Activated CD4-positive, alpha-beta T cell treated with anti-CD3 and anti-CD28 coated beads, Interleukin-2, amount 10 ng/mL, durations not matched to agents 24 days and 14 days (primary cell): ENCODE measurements around the gene CMSS1. TPM values are rescaled to one million over a fixed set of nuclear protein-coding genes. Genes with fewer than 3 reads are reported as not detected.

Experiments
- DNase-seq: peaks from one replicate; pipeline ENCODE4 v3.0.0; 2022
- H3K27ac Mint-ChIP-seq: one replicate; pipeline ENCODE4 v1.8.0; 2022; ENCODE audit warnings: mild to moderate bottlenecking, mixed read lengths
- H3K27me3 Mint-ChIP-seq: one replicate; pipeline ENCODE4 v1.8.0; 2022; ENCODE audit warnings: mixed read lengths
- H3K36me3 Mint-ChIP-seq: one replicate; pipeline ENCODE4 v1.8.0; 2022; ENCODE audit warnings: low read depth, mild to moderate bottlenecking, mixed read lengths
- H3K4me1 Mint-ChIP-seq: one replicate; pipeline ENCODE4 v1.8.0; 2021; ENCODE audit warnings: mixed read lengths
- H3K4me3 Mint-ChIP-seq: one replicate; pipeline ENCODE4 v1.8.0; 2022; ENCODE audit warnings: mild to moderate bottlenecking, moderate library complexity, mixed read lengths
- H3K9me3 Mint-ChIP-seq: one replicate; pipeline ENCODE4 v1.8.0; 2021; ENCODE audit warnings: mixed read lengths
- intact Hi-C: fragments of 100-400 bp; cut with micrococcal nuclease; formaldehyde crosslinking; loops from one replicate; pipeline ENCODE4 v1.15.1; 2023
- total RNA-seq: library from RNA; stranded (reverse); gene quantifications from 2 replicates; pipeline ENCODE4 v1.2.3, GENCODE V29; 2022

Gene CMSS1
- total RNA-seq, 1 donor from 2014 or later, result 126 TPM

- H3K27me3 Mint-ChIP-seq, result no peaks in the 10 kb centered on the region
- H3K36me3 Mint-ChIP-seq, result no peaks in the 10 kb centered on the region
- H3K9me3 Mint-ChIP-seq, result no peaks in the 10 kb centered on the region
- intact Hi-C loops, result no loop called here
- H3K4me1 Mint-ChIP-seq, result peaks cover 1% of the 10 kb centered on the region
- no peak overlapping the region for H3K4me3 Mint-ChIP-seq
- DNase-seq, result no peak
- H3K27ac Mint-ChIP-seq, result no peak overlapping the region
These were observed 138.3 kb downstream of the CMSS1 start for GRCh38 chr3:99955773-99956562.

GRCh38 chr3:99957151-99957796 lies 139.6 kb downstream of the CMSS1 start:
- H3K27me3 Mint-ChIP-seq, result no peaks in the 10 kb centered on the region
- no peaks in the 10 kb centered on the region for H3K36me3 Mint-ChIP-seq
- no peak overlapping the region for H3K27ac Mint-ChIP-seq
- H3K4me1 Mint-ChIP-seq, result peaks cover 3% of the 10 kb centered on the region
- no peaks in the 10 kb centered on the region for H3K9me3 Mint-ChIP-seq
- H3K4me3 Mint-ChIP-seq, result no peak overlapping the region
- intact Hi-C loops, result no loop called here
- no peak for DNase-seq

GRCh38 chr3:99958222-99958912 lies 140.7 kb downstream of the CMSS1 start:
- intact Hi-C loops, result no loop called here
- H3K27ac Mint-ChIP-seq, result no peak overlapping the region

GRCh38 chr3:99960123-99960878 lies 142.6 kb downstream of the CMSS1 start:
- intact Hi-C loops, result no loop called here
- Mint-ChIP-seq H3K4me3 (no peak overlapping the region), H3K36me3 (peaks cover 3% of the 10 kb centered on the region), H3K27ac (no peak overlapping the region), H3K4me1 (peaks cover 7% of the 10 kb centered on the region), H3K9me3 (no peaks in the 10 kb centered on the region), H3K27me3 (no peaks in the 10 kb centered on the region)
- no peak for DNase-seq

More at GRCh38 chr3:99958222-99958912, 140.7 kb downstream of the CMSS1 start:
- no peak overlapping the region for H3K4me3 Mint-ChIP-seq
- DNase-seq, result no peak
- no peaks in the 10 kb centered on the region for H3K9me3 Mint-ChIP-seq
- H3K27me3 Mint-ChIP-seq, result no peaks in the 10 kb centered on the region
- H3K4me1 Mint-ChIP-seq, result peaks cover 3% of the 10 kb centered on the region
- H3K36me3 Mint-ChIP-seq, result peaks cover 3% of the 10 kb centered on the region

GRCh38 chr3:99960941-99961340 lies 143.3 kb downstream of the CMSS1 start:
- H3K9me3 Mint-ChIP-seq, result no peaks in the 10 kb centered on the region
- no peak overlapping the region for H3K4me3 Mint-ChIP-seq
- H3K4me1 Mint-ChIP-seq, result peaks cover 7% of the 10 kb centered on the region
- peaks cover 3% of the 10 kb centered on the region for H3K36me3 Mint-ChIP-seq
- H3K27me3 Mint-ChIP-seq, result no peaks in the 10 kb centered on the region
- intact Hi-C loops, result no loop called here
- no peak overlapping the region for H3K27ac Mint-ChIP-seq
- no peak for DNase-seq

- no peaks in the 10 kb centered on the region for H3K27me3 Mint-ChIP-seq
- peaks cover 3% of the 10 kb centered on the region for H3K36me3 Mint-ChIP-seq
- no peak overlapping the region for H3K4me3 Mint-ChIP-seq
- H3K9me3 Mint-ChIP-seq, result no peaks in the 10 kb centered on the region
- DNase-seq, result no peak
- intact Hi-C loops, result no loop called here
- peaks cover 7% of the 10 kb centered on the region for H3K4me1 Mint-ChIP-seq
- H3K27ac Mint-ChIP-seq, result no peak overlapping the region
These were observed 144.3 kb downstream of the CMSS1 start for GRCh38 chr3:99961756-99962515.

GRCh38 chr3:99962703-99963102 lies 145.0 kb downstream of the CMSS1 start:
- H3K9me3 Mint-ChIP-seq, result no peaks in the 10 kb centered on the region
- peaks cover 7% of the 10 kb centered on the region for H3K4me1 Mint-ChIP-seq
- no peak overlapping the region for H3K27ac Mint-ChIP-seq
- no peak overlapping the region for H3K4me3 Mint-ChIP-seq
- intact Hi-C loops, result no loop called here
- no peak for DNase-seq
- H3K27me3 Mint-ChIP-seq, result no peaks in the 10 kb centered on the region
- H3K36me3 Mint-ChIP-seq, result peaks cover 6% of the 10 kb centered on the region

- no peak overlapping the region for H3K27ac Mint-ChIP-seq
These were observed 147.4 kb downstream of the CMSS1 start for GRCh38 chr3:99965077-99965476.

GRCh38 chr3:99965681-99966408 lies 148.2 kb downstream of the CMSS1 start:
- H3K4me3 Mint-ChIP-seq, result no peak overlapping the region
- intact Hi-C loops, result no loop called here
- DNase-seq, result no peak
- peaks cover 28% of the 10 kb centered on the region for H3K4me1 Mint-ChIP-seq
- no peak overlapping the region for H3K27ac Mint-ChIP-seq
- peaks cover 6% of the 10 kb centered on the region for H3K36me3 Mint-ChIP-seq
- no peaks in the 10 kb centered on the region for H3K27me3 Mint-ChIP-seq
- H3K9me3 Mint-ChIP-seq, result peaks cover 9% of the 10 kb centered on the region

More at GRCh38 chr3:99965077-99965476, 147.4 kb downstream of the CMSS1 start:
- no peak for DNase-seq
- Mint-ChIP-seq H3K4me1 (peaks cover 21% of the 10 kb centered on the region), H3K36me3 (peaks cover 6% of the 10 kb centered on the region), H3K27me3 (no peaks in the 10 kb centered on the region), H3K9me3 (peaks cover 9% of the 10 kb centered on the region), H3K4me3 (no peak overlapping the region)
- intact Hi-C loops, result no loop called here

GRCh38 chr3:99966662-99967416 lies 149.2 kb downstream of the CMSS1 start:
- H3K27me3 Mint-ChIP-seq, result no peaks in the 10 kb centered on the region
- H3K4me3 Mint-ChIP-seq, result no peak overlapping the region
- no peak for DNase-seq
- intact Hi-C loops, result no loop called here
- peaks cover 9% of the 10 kb centered on the region for H3K9me3 Mint-ChIP-seq
- H3K36me3 Mint-ChIP-seq, result peaks cover 6% of the 10 kb centered on the region
- no peak overlapping the region for H3K27ac Mint-ChIP-seq
- H3K4me1 Mint-ChIP-seq, result peaks cover 28% of the 10 kb centered on the region

GRCh38 chr3:99967796-99968195 lies 150.1 kb downstream of the CMSS1 start:
- Mint-ChIP-seq H3K27me3 (no peaks in the 10 kb centered on the region), H3K4me3 (no peak overlapping the region), H3K9me3 (peaks cover 9% of the 10 kb centered on the region), H3K27ac (no peak overlapping the region), H3K4me1 (peaks cover 26% of the 10 kb centered on the region), H3K36me3 (peaks cover 7% of the 10 kb centered on the region)
- intact Hi-C loops, result no loop called here
- DNase-seq, result no peak

GRCh38 chr3:99969136-99969535 lies 151.5 kb downstream of the CMSS1 start:
- Mint-ChIP-seq H3K27me3 (no peaks in the 10 kb centered on the region), H3K36me3 (peaks cover 5% of the 10 kb centered on the region), H3K9me3 (peaks cover 9% of the 10 kb centered on the region), H3K4me1 (peaks cover 27% of the 10 kb centered on the region), H3K4me3 (no peak overlapping the region), H3K27ac (no peak overlapping the region)
- no peak for DNase-seq
- intact Hi-C loops, result no loop called here
